Activated T-helper 1 cell treated with anti-CD3 and anti-CD28 coated beads, Interleukin-2, amount 50 U/mL, for 16 hours (primary cell): ENCODE results near the gene SASH1.

Experiments used
- DNase-seq, 2 donors: peaks; one replicate each; pipeline ENCODE4 v3.0.0-alpha.2; 2020; ENCODE audit warnings: low read depth in 1 of 2, low spot score in 1 of 2

Gene SASH1

DNA sequence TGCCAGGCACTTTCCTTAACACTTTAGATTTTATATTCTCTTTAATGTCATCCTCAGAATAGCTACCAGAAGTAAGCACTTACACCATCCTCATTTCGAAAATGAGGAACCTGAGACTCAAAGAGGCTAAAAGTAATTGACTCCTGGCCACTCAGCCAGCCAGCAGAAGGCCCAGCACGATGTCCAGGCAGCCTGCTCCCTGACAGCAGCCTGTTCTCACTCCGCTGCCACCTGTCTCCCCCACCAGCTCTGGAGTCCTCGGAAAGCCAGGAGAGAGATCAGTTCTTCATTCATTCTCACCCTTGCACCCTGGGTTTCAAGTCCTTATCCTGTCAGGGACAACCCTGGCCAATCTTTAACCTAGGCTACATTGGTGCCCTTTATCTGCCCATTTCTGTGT is 174.0 kb downstream of the SASH1 start:
- no peak for DNase-seq

DNA sequence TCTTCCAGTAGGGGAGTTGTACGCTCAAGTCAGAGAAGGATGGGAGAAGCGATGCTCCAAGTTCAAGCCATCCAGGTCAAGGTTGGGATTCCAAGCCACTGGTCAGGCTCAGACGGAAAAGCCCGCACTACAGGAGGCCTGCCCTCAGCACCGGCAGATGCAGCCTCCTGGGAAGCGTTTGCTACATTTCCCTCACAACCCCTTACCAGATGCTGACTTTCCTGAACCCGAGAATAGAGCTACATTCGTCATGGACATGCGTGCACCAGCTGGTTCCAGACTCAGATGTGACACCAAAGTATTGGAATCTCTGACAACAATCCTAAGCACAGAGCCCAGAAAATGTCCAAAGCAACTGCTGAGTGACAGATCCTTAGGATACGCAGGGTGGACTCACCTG is 174.8 kb downstream of the SASH1 start:
- DNase-seq = no peak

DNA sequence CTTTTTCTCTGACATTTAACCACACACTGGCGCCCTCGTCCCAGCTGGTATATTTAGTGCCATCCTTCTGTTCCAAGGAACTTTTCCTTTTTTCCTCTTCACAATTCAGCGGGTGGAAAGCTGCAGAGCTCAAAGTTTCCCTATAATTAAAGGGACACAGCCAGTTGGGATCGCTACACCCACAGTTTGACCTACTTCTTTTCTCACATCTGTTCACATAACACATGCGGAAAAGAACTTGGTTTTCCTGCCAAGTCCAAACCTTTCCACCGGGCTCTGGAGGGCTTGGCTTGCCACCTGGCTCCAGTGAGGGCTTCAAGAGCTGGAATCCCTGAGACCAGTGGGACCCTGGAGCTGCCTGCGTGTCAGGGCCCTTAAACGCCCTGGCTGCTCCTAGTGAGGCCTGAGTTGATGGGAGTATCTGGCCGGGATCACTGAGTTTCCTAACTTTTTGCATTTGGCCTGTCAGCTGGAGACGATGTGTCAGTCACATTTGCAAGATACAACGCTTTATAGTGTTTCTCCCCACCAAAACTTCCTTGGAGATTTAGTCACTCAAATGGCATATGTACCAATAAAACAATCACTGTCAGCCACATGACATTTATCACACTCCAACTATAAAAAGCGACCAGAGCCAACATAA is 176.0 kb downstream of the SASH1 start:
- DNase-seq = no peak

DNA sequence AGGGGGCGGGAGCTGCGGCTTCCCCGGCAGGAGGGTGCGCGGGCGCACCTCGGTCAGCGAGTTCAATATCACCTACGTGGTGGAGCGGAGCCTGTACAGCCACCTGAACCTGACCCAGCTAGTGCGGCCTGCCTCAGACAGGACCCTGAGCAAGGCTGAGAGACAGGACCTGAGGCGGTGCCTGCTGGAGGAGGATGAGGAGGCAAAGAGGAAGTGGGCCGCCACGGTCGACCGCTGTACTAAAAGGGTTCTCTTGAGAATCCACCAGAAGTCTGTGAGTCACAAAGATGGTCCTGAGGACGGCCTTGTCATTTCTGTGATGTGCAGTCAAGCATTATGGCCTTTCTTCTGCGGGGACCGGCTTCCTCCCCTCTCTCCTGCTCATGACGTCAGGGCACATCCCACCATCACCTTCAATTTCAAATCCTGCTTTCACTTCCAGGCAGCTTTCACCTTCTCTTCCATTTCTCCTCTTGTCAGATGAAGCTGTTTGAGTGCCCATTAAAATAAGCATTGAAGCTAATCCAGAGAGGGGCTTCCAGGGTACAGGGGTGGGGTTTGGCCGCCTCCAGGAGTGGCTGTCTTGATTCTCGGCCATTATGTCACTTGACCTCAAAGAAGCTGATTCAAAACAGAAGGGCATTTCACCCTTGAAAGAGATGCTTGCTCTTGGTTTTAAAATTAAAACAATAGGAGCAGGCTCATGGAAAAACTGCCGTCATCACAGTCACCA is 177.6 kb downstream of the SASH1 start:
- no peak for DNase-seq

DNA sequence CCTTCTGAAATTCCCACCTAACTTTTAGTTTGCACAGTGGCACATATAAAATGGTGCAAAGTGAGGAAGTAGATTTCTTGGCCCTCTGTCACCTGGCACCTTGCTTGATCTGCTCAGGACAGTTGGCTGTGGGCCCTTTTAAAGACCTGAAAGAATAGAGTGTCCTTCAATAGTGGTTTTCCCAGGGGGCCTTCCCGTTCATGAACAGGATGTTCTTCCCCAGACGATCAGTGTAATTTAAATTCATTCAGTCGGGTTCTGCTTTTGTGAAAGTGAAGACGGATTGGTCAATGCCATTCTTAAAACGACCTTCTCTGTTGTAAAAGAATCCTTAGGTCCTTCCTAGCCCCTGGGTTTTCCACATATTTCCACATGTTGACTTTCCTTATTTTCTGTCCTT is 178.5 kb downstream of the SASH1 start:
- DNase-seq = no peak

DNA sequence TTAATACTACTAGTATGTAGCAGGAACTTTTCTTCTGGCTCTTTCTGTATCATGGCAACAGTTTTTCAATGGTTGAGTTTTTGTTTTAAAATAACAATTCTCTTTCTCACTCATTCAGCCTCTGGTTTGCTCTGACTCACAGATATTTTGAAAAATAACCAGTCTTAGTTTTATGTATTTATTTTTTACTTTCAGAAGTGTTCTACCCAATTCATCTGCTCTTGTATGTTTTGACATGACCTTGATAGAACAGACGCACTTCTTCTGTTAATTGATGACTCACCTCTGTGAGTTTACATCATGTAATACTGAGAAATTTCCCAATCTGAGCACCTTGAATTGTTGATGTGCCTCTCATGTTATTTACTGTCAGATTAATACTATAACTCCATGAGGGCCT is 178.9 kb downstream of the SASH1 start:
- no peak for DNase-seq

DNA sequence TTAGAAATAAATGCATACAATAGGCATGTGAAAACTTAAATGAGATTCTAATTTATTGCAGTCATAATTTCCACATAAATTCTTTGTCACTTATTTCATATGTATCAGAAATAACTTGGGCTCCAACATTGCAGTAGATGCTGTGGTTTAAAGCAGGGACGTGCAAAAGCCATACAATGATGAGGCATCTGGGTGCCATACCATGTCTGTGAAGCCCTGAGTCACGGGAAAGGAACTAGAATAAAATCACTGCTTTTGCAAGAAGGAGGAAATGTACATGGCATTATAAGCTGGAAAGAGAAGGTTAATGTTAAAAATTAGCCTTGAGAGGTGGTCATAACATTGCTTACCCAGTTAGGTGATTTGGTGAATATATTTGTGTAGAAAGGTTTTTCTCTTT is 180.4 kb downstream of the SASH1 start:
- no peak for DNase-seq

DNA sequence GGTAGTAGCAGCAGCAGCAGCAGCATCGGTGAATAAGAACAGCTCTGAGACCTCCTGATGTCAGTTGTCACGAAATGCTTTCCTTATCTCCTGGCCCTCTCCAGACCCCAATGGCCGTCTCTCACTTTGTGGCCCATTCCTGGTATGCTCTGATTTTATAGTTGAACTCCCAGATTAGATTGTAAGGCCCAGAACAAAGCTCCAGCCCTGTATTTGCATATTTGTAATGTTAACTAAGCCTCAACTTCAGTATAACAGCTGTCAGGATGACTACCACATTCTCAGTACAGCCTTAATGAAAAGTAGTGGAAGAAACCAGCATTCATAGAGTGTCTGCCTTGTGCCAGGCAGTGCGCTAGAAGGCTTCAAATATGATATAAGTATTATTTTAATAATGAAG is 180.9 kb downstream of the SASH1 start:
- DNase-seq = no peak

DNA sequence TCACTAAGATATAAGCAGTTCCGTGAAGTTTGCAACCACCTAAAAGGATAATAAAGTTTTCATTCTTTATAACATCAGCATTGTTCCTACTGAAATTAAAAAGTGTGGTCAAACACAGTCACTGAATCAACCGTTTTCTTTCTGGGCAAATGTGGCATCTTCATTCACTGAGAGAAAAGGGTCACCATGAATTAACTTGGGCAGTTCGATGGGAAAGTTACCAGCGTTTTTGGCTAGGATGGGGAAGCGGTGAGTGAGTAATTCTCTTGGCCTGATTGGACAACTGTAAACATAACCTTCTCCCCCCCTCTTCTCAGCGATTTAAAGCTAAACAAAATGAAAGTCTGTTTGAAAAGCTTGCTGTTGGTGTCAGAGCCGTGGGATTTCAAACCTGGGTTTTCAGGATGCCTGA is 181.8 kb downstream of the SASH1 start:
- no peak for DNase-seq

DNA sequence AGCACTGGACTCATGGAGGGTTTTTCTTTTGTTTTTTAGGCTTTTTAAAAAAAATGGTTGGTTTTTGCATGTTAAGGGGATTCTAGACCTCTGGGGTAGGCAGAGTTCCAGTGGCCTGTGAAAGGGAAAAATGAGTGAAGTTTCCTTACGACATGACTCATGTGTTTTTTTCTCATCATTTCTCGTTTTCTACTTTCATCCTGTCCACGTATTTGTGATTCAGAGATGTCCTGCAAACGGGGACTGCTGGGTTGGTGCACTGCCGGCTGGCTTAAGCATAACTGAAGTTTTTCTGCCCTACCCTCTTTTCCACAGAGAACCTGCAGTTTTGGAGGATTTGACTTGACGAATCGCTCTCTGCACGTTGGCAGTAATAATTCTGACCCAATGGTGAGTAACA is 182.3 kb downstream of the SASH1 start:
- no peak for DNase-seq

DNA sequence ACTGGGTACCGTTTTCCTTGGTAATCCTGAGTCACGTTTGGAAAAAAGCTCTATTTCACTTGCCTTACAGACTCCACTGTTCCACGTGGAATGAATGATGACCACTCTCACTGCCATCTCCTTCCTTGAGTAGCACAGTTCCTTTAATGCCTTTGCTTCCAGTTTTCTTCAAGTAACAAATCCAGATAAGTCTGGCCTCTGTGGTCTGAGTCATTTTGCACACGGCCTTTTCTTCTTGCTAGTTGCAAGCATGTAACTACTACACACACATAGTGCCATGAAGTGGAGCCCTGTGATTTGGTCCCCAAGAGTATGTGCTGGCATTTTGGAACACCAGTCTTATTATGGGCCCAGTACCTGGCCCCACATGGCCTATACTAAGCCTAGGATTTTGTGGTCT is 182.8 kb downstream of the SASH1 start:
- no peak for DNase-seq

DNA sequence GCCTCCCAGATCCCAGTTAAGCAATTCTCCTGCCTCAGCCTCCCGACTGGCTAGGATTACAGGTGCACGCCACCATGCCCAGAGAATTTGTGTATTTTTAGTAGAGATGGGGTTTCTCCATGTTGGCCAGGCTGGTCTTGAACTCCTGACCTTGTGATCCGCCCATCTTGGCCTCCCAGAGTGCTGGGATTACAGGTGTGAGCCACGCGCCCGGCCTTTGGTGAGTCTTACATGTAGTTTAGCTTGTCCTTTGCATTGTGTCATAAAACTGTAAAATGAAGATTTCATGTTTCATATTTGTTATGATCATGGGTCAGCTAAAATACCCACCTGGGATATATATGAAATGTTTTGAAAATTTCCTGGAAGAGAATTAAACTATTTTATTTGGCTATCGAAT is 183.5 kb downstream of the SASH1 start:
- DNase-seq = no peak

DNA sequence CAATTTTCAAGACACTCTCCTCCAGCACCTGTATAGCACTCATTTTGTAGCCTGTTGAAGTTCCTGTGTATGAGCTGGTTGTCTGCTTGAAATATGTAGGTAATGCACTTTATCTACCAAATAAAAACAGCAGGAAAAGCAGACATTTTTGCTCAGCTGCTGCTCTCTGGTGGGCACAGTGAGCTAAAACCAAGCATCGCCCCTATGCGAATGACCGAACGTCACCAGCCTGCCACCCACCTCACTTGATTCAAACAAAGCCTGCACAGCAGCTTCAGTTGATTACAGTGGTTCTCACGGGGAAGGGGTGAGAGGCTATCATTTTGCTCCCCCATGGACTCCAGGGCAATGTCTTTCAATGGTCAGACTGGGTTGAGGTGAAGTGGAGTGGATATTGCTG is 185.7 kb downstream of the SASH1 start:
- no peak for DNase-seq

DNA sequence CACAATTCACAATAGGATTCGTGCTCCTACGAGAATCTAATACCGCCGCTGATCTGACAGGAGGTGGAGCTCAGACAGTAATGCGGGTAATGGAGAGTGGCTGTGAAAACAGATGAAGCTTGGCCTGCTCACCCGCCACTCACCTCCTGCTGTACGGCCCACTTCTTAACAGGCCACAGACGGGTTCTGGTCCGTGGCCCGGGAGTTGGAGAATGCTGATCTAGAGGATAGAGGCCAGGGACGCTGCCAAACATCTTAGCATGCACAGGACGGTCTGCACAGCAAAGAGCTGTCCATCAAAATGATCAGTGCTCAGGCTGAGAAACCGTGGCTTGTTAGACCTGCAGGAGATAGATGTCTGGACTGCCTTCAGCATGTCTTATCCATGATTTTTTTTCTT is 186.4 kb downstream of the SASH1 start:
- no peak for DNase-seq

DNA sequence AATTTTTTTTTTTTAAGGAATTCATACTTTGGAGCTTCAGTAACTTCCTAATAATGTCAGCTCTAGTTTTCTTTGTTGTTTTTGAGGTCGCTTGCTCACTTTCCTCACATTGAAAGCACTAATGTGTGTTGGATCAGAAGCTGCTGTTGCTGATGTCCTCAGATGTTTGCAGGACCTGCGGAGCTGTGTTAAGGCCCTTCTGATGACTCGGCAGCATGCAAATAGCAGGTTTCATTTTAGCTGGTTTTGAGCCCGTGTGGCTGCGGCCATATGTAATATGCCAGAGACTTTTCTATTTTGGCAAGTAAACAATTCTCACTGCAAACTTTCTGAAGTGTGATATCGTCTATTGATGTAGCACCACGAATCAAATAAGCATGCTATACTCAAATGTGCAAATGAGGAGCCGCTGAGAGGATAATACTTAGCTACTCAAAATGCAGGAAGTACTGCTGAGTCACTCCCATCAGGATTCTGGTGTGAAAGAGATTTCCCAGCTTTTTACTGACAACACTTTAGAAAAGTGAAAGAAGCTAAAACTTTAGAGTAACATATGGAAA is 187.8 kb downstream of the SASH1 start:
- DNase-seq = no peak

DNA sequence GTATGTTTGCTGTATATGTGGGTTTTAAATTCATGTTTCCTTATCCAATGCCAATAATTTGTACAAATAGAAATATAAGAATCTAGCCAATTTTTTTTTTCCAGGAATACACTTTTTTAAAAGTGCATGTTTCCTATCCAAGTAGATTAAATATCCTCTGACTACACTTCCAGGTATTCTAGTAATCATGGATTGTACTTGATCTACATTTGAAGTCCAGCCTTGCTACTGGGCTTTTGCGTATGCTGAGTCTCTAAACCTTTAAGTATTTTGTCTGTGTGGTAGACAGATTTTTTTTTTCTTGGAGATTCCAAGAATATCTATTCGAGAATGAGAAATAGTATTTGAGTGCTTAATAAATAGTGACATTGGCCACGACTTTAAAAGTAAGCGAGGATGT is 188.3 kb downstream of the SASH1 start:
- DNase-seq = no peak

DNA sequence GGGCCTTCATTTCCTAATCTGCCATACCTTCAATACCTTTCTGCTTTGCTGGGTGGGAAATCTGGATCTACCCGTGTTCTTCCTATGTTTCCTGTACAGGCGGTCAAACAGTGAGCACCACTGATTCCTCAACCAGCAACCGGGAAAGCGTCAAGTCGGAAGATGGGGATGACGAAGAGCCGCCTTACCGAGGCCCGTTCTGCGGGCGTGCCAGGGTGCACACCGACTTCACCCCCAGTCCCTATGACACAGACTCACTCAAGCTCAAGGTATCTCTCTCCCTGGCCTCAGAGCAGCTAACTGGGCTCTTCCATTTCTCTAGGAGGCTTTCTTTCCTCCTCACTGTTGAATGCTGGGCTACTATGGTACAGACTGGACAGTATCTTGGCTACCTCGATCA is 190.1 kb downstream of the SASH1 start:
- DNase-seq = no peak

DNA sequence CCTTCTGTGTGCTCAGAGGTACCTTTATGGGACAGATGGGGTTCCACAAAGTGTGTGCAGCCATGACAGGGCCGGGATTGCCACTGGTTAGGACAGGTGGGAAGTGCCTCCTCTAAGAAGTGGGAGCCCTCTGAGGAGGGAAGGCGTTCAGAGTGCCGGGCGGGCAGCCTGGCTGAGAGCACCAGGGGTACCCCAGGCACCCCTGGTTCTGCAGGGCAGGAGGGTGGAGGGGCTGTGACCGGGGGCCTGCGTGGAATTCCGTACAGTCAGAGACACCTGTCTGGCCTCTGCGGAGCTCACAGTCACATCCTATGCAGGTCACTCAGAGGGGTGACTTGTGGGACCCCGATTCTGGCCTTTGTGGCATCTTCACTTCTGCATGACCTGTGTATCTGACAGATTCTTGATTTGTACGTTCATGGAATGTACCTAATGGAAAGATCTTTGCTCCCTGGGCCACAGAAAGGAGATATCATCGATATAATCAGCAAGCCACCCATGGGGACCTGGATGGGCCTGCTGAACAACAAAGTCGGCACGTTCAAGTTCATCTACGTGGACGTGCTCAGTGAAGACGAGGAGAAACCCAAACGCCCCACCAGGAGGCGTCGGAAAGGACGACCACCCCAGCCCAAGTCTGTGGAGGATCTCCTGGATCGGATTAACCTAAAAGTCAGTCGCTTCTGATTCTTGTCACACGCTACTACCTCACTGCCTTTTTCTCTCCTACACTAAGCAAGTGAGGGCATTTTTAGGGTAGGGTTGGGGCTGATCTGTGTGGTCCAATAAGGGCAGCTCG is 190.9 kb downstream of the SASH1 start:
- no peak for DNase-seq

DNA sequence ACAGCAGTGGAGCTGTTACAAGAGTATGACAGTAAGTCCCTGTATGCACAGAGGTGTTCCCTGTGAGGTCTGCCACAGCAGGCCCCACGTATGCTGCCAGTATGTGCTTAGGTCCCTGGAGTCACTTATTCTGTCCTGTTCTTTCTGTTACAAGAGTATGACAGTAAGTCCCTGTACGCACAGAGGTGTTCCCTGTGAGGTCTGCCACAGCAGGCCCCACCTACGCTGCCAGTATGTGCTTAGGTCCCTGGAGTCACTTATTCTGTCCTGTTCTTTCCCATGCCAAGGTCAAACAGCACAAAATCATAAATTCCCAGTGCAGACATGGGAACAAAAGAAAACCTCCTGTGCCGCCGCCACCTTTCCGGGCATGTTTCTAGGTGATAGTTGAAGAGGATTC is 192.2 kb downstream of the SASH1 start:
- DNase-seq = no peak

DNA sequence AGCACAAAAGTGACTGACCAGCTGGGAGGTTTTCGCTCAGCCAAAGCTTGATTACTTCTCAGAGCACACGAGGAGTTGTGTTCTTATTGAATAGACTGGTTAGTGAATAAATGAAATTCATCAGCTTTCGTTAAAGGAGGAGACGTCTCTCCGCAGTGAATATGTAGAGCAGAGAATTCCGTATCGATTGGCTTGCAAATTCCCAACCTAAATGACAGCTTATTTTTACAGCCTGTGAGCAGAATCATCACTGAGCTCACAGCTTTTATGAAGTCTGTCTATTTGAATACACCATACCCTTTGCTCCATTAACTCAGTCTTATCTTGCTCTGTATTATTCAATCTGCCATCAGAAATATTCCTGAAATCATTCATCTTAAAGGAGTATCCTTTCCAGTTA is 192.7 kb downstream of the SASH1 start:
- no peak for DNase-seq

DNA sequence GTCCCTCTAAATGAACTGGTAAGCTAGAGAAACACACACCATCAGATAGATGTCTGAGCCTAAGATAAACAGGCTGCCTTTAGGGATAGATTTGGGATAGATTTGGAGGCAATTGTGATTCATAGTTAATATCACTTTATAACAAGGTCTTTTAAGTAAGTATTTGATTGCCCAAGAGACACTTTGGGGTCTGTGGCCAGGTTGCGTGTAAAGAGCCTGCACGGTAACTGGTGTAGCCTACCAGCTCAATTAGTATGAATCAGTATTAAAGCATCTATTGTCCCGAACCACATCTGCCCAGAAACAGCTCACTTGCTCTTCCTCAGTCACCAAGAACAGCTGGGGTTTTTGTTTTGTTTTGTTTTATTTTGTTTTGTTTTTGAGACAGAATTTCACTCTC is 193.3 kb downstream of the SASH1 start:
- DNase-seq = no peak
